Activated CD8-positive, alpha-beta T cell treated with anti-CD3 and anti-CD28 coated beads, Interleukin-2, amount 10 ng/mL, durations not matched to agents 7 days and 5 days (primary cell): ENCODE data around the gene ARHGEF19. TPM values are rescaled to one million over a fixed set of nuclear protein-coding genes. Genes with fewer than 3 reads are reported as not detected.
A peak's percentile ranks its signal among the peaks of the same experiment; 100 is the strongest.
"Not testable (repeated sequence)": the region's sequence is repeated elsewhere in the genome, so short reads cannot be mapped to it uniquely, and the experiment has no call there.

Experiments used
- ATAC-seq: fragments of 150-1000 bp; cut with Tn5 transposase; one replicate; pipeline ENCODE4 v1.10.0; 2021; ENCODE audit warnings: moderate library complexity
- CTCF ChIA-PET: fragments of 350-600 bp; sonication (Branson Sonifier 250); formaldehyde crosslinking; loops from one replicate; lab custom pipeline; 2021; ENCODE audit warnings: antibody characterized with exemption; lab: Charles Lee
- POLR2A ChIA-PET: fragments of 350-600 bp; sonication (Branson Sonifier 250); formaldehyde crosslinking; loops from one replicate; lab custom pipeline; 2021; ENCODE audit warnings: antibody characterized with exemption; lab: Charles Lee
- DNase-seq: peaks from one replicate; pipeline ENCODE4 v3.0.0-alpha.2; 2020
- H3K27ac Mint-ChIP-seq: one replicate; pipeline ENCODE4 v1.8.0; 2021; ENCODE audit warnings: mild to moderate bottlenecking, mixed read lengths
- H3K27me3 Mint-ChIP-seq: one replicate; pipeline ENCODE4 v1.8.0; 2021; ENCODE audit warnings: low read depth, mixed read lengths
- H3K36me3 Mint-ChIP-seq: one replicate; pipeline ENCODE4 v1.8.0; 2021; ENCODE audit warnings: low read depth, mixed read lengths
- H3K4me1 Mint-ChIP-seq: one replicate; pipeline ENCODE4 v1.8.0; 2021; ENCODE audit warnings: low read depth, mixed read lengths
- H3K4me3 Mint-ChIP-seq: one replicate; pipeline ENCODE4 v1.8.0; 2021; ENCODE audit warnings: mild to moderate bottlenecking, mixed read lengths
- H3K9me3 Mint-ChIP-seq: one replicate; pipeline ENCODE4 v1.8.0; 2022; ENCODE audit warnings: mixed read lengths; ENCODE audit not compliant: insufficient read depth
- total RNA-seq, 2 experiments: library from RNA; stranded (reverse); gene quantifications; one replicate each; pipeline ENCODE4 v1.2.3, GENCODE V29; 2021

Gene ARHGEF19
- total RNA-seq, 2 experiments from 2014 or later: 11.4 to 11.9 TPM

- peaks cover 26% of the 10 kb centered on the region for H3K27me3 Mint-ChIP-seq
- H3K27ac Mint-ChIP-seq, POLR2A ChIA-PET, DNase-seq, H3K9me3 Mint-ChIP-seq, ATAC-seq, H3K36me3 Mint-ChIP-seq: not testable (repeated sequence)
- peaks cover 33% of the 10 kb centered on the region for H3K4me1 Mint-ChIP-seq
- CTCF ChIA-PET: interaction anchor here (1.4 to 1.9 kb wide), 3 partner anchors 20 to 89 kb away, joined by 4 to 10 read pairs (median 5); no protein-coding TSS in a partner anchor
- H3K4me3 Mint-ChIP-seq: peak overlapping the region; percentile 53
Measured at GRCh38 chr1:16168144-16168495, 44.3 kb downstream of the ARHGEF19 start.

DNA sequence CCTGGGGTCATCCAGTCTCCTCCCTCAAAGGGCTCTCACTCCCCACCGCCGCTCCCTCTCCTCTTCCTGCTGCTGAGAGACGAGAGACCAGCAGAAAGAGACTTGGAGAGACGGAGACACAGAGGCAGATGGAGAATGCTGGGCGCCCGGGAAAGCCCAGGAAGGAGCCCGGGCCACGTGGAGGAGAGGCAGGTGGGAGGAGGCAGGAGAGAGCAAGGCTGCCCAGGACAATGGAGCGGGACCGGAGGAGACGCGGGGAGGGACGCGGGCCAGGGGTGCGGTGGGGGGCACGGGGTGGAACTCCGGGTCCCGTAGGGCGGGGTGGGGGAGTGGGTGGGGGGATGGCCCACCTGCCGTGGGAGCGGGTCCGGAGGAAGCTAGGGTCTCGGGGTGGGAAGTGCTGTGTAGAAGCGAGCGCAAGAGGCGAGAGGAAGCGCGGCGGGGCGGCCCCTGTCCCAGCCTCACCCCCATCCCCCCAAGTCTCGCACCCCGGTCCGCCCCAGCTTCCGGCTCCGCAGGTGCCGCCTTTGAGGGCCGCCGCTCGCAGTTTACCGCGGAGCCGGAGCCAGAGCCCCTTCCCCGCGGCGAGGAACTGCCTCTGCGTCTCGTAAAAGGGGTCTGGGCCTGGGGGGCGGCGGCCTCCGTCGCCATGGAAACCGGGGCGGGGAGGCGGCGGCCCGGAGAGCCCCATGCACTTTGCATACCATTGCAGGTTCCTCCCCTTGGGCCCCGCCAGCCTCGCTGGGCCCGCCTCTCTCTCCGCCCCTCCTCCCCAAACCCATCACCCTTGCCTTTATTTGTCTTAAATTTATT is 44.9 kb downstream of the ARHGEF19 start:
- H3K9me3 Mint-ChIP-seq: no peaks in the 10 kb centered on the region
- H3K4me3 Mint-ChIP-seq: peak overlapping the region; percentile 53
- peak; percentile 84 for ATAC-seq
- peaks cover 26% of the 10 kb centered on the region for H3K27me3 Mint-ChIP-seq
- ChIA-PET POLR2A (no interaction called here), CTCF (no interaction called here)
- DNase-seq: peak; percentile 67
- no peak overlapping the region for H3K27ac Mint-ChIP-seq
- H3K36me3 Mint-ChIP-seq: no peaks in the 10 kb centered on the region
- peaks cover 38% of the 10 kb centered on the region for H3K4me1 Mint-ChIP-seq

GRCh38 chr1:16166117-16166516 is 46.3 kb downstream of the ARHGEF19 start:
- CTCF ChIA-PET: no interaction called here
- H3K27ac Mint-ChIP-seq: no peak overlapping the region

DNA sequence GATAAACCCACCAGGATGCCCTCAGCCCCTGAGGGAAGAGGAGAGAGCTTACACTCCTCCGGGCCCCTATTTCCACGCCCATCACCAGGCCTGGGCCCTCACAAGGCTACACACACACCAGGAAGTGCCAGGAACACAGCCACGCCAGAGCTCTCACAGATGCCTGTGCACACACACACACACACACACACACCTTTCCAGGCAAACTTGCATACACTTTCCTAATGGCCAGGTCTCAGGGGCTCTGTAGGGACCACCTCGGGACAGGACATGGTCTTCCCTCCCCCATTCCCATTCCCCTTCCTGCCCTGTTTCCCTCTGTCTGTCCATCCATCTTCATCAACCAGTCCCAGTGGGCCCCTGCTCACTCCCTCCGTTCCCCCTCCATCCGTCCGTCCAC is 46.9 kb downstream of the ARHGEF19 start:
- no peak overlapping the region for H3K27ac Mint-ChIP-seq
- no peaks in the 10 kb centered on the region for H3K36me3 Mint-ChIP-seq
- POLR2A ChIA-PET: no interaction called here
- H3K4me1 Mint-ChIP-seq: peaks cover 53% of the 10 kb centered on the region
- ATAC-seq (no peak), DNase-seq (no peak)
- H3K4me3 Mint-ChIP-seq: no peak overlapping the region
- CTCF ChIA-PET: no interaction called here
- peaks cover 28% of the 10 kb centered on the region for H3K27me3 Mint-ChIP-seq
- no peaks in the 10 kb centered on the region for H3K9me3 Mint-ChIP-seq

More at GRCh38 chr1:16166117-16166516, 46.3 kb downstream of the ARHGEF19 start:
- Mint-ChIP-seq H3K27me3 (peaks cover 31% of the 10 kb centered on the region), H3K9me3 (no peaks in the 10 kb centered on the region), H3K36me3 (no peaks in the 10 kb centered on the region), H3K4me1 (peaks cover 51% of the 10 kb centered on the region), H3K4me3 (no peak overlapping the region)
- DNase-seq (no peak), ATAC-seq (no peak)
- POLR2A ChIA-PET: no interaction called here

DNA sequence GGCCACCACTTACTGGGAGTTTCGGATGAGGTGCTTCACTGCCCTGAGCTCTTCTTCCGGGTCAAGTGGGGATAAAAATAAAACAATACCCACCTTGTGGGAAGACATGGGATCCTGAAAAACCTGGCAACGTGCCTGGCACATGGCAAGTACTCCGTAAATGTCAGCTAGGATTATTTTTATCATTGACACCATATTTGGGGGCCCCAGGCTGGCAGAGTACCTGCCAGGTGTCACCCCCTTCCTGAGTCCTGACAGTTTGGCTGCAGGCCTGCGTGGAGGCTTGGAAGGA is 47.4 kb downstream of the ARHGEF19 start:
- DNase-seq: no peak
- Mint-ChIP-seq H3K4me1 (peaks cover 53% of the 10 kb centered on the region), H3K36me3 (no peaks in the 10 kb centered on the region), H3K27me3 (peaks cover 25% of the 10 kb centered on the region), H3K27ac (no peak overlapping the region), H3K9me3 (no peaks in the 10 kb centered on the region), H3K4me3 (no peak overlapping the region)
- ChIA-PET POLR2A (no interaction called here), CTCF (interaction anchor here (4.1 kb wide), 1 partner anchor 86 kb away, joined by 16 read pairs; no protein-coding TSS in a partner anchor)
- ATAC-seq: no peak

- ChIA-PET CTCF (interaction anchor here (1.7 to 4.1 kb wide), 2 partner anchors 81 to 85 kb away, joined by 4 to 16 read pairs; no protein-coding TSS in a partner anchor), POLR2A (no interaction called here)
- DNase-seq (no peak), ATAC-seq (no peak)
- Mint-ChIP-seq H3K27me3 (peaks cover 23% of the 10 kb centered on the region), H3K4me1 (peaks cover 53% of the 10 kb centered on the region), H3K36me3 (no peaks in the 10 kb centered on the region), H3K4me3 (no peak overlapping the region), H3K27ac (peak overlapping the region; percentile 5), H3K9me3 (no peaks in the 10 kb centered on the region)
Measured at GRCh38 chr1:16164213-16165072, 48.0 kb downstream of the ARHGEF19 start.

DNA sequence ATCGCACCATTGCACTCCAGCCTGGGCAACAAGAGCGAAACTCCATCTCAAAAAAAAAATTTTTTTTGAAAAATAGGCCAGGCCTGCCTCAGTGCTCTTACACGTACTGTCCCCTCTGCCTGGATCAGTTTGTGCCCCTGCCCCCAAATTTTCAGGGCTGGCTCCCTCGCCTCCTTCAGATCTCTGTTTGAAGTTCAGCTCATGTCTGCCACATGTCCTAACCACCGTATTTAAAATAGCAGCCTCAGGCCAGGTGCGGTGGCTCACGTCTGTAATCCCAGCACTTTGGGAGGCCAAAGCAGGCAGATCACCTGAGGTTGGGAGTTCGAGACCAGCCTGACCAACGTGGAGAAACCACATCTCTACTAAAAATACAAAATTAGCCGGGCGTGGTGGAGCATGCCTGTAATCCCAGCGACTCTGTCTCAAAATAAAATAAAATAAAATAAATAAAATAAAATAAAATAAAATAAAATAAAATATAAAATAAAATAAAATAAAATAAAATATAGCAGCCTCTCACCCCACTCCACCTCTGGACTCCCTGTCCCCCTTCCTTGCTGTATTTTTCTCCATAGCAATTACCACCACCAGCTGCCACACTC is 48.7 kb downstream of the ARHGEF19 start:
- H3K9me3 Mint-ChIP-seq, H3K36me3 Mint-ChIP-seq, DNase-seq, H3K27ac Mint-ChIP-seq, H3K4me3 Mint-ChIP-seq, ATAC-seq, POLR2A ChIA-PET: not testable (repeated sequence)
- CTCF ChIA-PET: interaction anchor here (1.7 to 4.1 kb wide), 2 partner anchors 81 to 85 kb away, joined by 4 to 16 read pairs; no protein-coding TSS in a partner anchor
- Mint-ChIP-seq H3K27me3 (peaks cover 23% of the 10 kb centered on the region), H3K4me1 (peaks cover 48% of the 10 kb centered on the region)

DNA sequence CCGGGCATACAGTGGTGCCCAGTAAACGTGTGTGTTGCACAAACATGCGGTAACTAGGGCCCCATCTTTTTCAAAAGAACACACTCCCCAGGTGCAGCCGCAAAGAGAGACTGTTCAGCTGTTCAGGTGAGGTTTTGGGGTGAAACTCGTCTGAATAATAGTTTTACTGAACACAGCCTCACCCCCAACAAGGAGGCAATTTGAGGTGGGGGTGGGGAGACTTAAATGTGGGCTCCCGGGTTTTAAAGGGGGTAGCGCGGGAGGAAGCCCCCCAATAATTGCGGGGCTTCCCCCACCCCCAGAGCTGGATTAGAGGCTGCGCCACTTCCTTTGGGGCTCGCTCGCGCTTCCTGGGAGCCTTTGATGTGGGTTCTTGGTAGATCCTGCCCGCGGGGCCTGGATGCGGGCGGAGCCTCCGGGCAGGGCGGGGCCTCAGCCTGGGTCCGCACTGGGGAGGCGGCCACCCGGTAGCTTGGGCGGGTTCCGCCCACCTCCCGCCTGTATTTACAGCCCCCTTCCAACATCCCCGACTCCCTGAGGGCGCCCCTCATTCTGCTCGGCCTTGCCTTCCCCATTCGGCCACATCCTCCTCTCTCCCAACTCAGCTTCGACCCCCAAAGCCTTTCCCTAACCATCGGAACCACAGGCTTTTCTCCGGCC is 50.2 kb downstream of the ARHGEF19 start:
- H3K9me3 Mint-ChIP-seq: no peaks in the 10 kb centered on the region
- peaks cover 54% of the 10 kb centered on the region for H3K4me1 Mint-ChIP-seq
- H3K4me3 Mint-ChIP-seq: peak overlapping the region; percentile 51
- DNase-seq: peak; percentile 79
- H3K27ac Mint-ChIP-seq: no peak overlapping the region
- CTCF ChIA-PET: interaction anchor here (1.1 to 4.1 kb wide), 3 partner anchors 80 to 83 kb away, joined by 3 to 16 read pairs (median 4); no protein-coding TSS in a partner anchor
- POLR2A ChIA-PET: no interaction called here
- H3K27me3 Mint-ChIP-seq: peaks cover 28% of the 10 kb centered on the region
- no peaks in the 10 kb centered on the region for H3K36me3 Mint-ChIP-seq
- peak; percentile 81 for ATAC-seq

- ATAC-seq (peak; percentile 6), DNase-seq (no peak)
- H3K4me1 Mint-ChIP-seq: peaks cover 57% of the 10 kb centered on the region
- H3K9me3 Mint-ChIP-seq: no peaks in the 10 kb centered on the region
- no peak overlapping the region for H3K27ac Mint-ChIP-seq
- ChIA-PET CTCF (interaction anchor here (1.1 to 4.1 kb wide), 2 partner anchors 79 to 83 kb away, joined by 3 to 16 read pairs; no protein-coding TSS in a partner anchor), POLR2A (interaction anchor here (0.6 kb wide), 1 partner anchor 57 kb away, joined by 3 read pairs; no protein-coding TSS in a partner anchor)
- H3K36me3 Mint-ChIP-seq: no peaks in the 10 kb centered on the region
- peak overlapping the region; percentile 51 for H3K4me3 Mint-ChIP-seq
- H3K27me3 Mint-ChIP-seq: peaks cover 34% of the 10 kb centered on the region
Measured at GRCh38 chr1:16161717-16162116, 50.7 kb downstream of the ARHGEF19 start.

DNA sequence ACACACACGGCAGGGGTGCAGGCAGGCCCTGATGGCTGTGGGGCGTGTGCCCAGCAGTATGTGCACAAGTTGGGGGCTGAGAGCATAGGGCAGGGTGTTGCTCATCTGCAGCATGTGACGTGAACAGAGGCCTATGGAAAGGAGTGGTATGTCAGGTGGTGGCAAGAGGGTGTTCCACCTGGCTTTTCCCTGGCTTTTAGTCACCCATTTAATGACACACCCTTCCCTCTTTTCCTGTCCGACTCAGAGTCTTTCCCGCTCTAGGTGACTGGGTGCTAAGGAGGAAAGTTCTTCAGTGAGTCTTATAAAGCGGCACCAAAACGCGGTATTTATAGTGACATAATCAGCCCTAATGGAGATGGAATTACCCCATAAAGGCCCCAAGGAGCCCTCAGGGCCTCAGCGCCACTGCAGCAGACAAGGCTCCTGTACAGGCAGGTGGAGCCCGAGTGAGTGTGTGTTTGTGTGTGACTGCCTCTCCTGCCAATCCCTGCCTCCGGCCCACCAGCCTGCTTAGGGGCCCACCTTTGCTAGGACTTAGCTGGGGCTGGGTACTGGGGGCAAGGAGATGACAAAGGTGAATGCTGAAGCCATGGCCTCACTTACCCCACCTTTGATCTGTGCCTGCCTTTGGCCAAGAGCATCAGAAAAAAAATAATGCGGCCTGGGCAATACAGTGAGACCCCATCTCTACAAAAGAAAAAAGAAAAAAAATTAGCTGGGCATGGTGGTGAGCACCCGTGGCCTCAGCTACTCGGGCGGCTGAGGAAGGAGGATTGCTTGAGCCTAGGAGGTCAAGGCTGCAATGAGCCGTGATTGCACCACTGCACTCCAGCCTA is 53.2 kb downstream of the ARHGEF19 start:
- H3K27me3 Mint-ChIP-seq: peaks cover 43% of the 10 kb centered on the region
- ChIA-PET CTCF (no interaction called here), POLR2A (no interaction called here)
- ATAC-seq (no peak), DNase-seq (no peak)
- H3K4me3 Mint-ChIP-seq: no peak overlapping the region
- H3K9me3 Mint-ChIP-seq: no peaks in the 10 kb centered on the region
- no peaks in the 10 kb centered on the region for H3K36me3 Mint-ChIP-seq
- peaks cover 60% of the 10 kb centered on the region for H3K4me1 Mint-ChIP-seq
- no peak overlapping the region for H3K27ac Mint-ChIP-seq
